ENCODE data around the gene CLRN3.
A peak's percentile ranks its signal among the peaks of the same experiment; 100 is the strongest.

The CLRN3 gene

DNA sequence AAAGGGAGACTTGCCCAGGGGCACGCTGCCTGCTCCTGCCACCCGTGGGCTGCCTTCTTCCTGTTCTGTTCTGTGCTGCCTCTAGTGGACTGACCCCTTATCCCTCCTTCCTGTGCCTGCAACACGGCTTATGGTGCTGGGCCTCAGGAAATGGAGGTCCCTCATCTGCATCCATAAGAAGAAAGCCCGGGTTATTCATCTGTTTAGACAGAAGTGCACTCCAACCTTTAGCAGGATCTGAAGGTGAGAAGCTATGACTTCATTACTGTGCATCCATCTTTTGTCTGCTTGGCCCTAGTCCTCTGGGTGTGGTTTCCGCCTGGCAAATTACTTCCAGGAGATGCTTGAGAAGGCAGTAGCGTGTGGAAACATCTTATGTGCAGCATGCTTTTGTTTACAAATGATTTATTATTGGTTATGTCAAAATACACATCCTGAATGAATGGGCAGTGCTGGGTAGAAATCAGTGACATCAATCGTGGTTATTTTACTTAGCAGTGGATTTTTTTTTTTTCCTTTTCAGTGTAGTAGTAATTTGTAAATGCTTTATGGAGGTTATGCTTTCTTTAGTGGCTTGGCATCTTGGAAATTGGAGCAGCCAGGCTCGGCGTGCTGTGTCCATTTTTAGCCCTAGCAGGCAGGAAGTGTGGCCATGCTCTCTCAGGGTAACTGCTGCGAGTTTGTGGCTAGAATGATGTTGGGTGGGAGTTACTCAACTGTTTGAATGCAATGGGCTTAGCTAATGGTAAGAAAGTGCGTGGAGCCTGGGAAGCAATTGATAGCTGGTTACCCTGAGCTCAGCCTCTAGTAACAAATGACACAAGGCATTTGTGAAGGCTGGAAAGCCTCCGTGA, 26.9 kb upstream of the CLRN3 start:
- no peak for DNase-seq

DNA sequence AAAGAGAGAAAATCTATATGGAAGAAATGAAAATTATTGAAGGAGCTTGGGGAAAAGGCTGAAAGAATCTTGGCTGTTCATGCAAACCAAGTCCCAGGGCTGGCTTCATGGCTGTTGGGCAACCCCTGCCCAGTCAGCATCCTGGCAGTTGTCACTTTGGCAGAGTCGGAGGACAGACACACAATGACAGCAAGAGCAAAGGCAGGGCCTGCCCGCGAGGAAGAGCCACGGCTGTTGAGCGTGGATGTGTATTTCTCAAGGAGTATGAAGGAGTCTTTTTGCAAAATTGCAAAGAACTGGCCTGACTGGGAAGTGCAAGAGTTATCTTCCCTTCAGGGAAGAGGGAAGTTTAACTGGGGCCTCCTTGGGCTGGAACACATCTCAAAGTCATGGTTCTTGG, 25.8 kb upstream of the CLRN3 start:
- DNase-seq = no peak

GRCh38 chr10:127916826-127917225, 24.1 kb upstream of the CLRN3 start:
- DNase-seq = no peak

DNA sequence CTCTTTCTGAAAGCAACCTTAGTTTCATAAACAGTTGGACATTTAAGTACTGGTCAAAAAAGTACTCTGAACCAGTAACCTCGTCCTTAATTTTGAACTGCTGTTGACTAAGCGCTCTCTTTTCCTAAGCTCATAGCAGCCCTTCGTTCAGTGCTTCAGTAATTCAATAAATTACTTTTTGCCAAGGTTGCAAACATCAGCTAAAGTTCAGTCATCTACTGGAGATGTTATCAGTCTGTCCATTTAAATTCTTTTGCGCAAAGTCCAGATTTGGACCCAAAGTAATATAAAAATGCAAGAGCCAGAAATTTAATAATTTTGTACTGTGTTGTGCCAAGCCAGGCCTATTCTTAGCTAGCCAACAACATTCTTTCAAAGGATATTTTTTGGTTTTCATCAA, 22.6 kb upstream of the CLRN3 start:
- no peak for DNase-seq

DNA sequence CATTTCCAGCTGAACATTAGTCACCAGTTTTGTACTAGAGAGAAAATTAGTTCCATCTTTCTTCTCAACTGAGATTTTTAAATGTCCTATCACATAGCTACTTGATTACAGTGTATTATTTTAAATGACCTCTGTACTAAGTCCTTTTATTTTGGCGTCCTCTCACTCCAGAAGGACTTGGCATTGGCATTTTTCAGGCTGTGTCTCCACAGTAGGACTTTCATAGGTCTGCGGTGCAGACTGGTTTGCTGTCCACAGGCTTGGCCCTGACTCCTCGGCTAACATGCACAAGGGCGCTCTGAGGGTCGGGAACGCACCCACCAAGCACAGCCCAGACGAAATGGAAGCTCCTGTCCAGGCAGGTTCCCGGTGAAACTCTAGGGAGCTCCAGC, 20.6 kb upstream of the CLRN3 start:
- no peak for DNase-seq

- no peak for DNase-seq
These were observed 20.0 kb upstream of the CLRN3 start for GRCh38 chr10:127912607-127913367.

GRCh38 chr10:127911867-127912257, 19.1 kb upstream of the CLRN3 start:
- no peak for DNase-seq

- DNase-seq = no peak
These were observed 18.6 kb upstream of the CLRN3 start for GRCh38 chr10:127911218-127911866.

DNA sequence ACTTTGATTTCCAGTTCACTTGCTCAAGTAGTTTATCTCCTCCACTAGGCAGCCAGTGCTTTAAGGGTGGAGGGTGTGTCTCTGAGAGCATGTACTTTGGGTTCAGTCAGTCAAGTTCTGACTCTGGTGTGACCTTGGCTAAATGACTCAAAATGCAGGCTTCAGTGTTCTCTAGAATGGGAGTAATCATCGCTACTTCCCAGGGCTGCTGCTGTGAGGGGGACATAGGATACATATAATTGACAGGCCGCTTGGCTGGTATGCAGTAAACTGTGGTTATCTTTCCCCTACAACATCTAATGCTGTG, 17.7 kb upstream of the CLRN3 start:
- DNase-seq = no peak

- DNase-seq = no peak
These were observed 17.1 kb upstream of the CLRN3 start for GRCh38 chr10:127909716-127910463.

- DNase-seq = no peak
These were observed 16.2 kb upstream of the CLRN3 start for GRCh38 chr10:127908959-127909267.

- DNase-seq = no peak
These were observed 15.6 kb upstream of the CLRN3 start for GRCh38 chr10:127908106-127908958.

GRCh38 chr10:127907411-127908105, 14.8 kb upstream of the CLRN3 start:
- DNase-seq = no peak

- DNase-seq = peak; percentile 40 to 51 (median 42)
These were observed 14.0 kb upstream of the CLRN3 start, which contains the start of gene PTPRE for GRCh38 chr10:127906548-127907377. Gene PTPRE, plus strand, starts transcription at chr10:127907103. Its CDS starts 133,779 bp downstream, at chr10:128040882.

- DNase-seq = no peak
These were observed 13.1 kb upstream of the CLRN3 start for GRCh38 chr10:127905848-127906261.

GRCh38 chr10:127905001-127905847, 12.5 kb upstream of the CLRN3 start:
- no peak for DNase-seq

DNA sequence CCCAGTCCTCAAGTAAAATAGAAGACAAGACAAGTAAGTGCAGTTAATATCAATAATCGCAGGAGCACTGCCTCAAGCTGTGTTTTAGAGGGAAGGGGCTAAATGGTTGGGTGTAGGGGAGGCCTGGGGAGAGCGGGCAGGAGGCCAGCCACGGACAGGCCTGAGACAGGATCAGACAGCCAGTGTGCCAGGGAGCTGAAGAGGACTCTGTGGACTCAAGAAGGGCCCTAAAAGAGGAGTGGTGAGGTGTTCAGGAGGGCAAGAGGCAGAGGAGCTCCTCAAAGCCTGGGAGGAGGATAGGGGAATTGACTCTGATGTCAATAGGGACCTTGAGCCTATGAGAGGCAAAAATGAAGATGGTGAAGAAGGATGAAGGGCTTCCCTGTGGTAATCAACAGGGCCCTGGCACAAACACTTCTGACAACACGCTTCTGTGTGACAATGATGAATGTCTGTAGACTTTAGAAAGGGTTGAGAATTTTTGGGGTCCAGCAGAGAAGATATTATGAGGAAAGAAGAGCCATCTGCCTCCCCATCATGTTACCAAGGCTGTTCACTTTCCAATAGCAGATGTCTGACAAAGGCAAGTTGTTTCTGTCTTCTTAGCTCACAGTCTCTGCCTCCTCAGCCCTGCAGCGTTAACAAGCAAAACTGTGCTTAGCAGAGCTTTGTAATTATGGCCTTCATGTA, 11.7 kb upstream of the CLRN3 start:
- DNase-seq = no peak

DNA sequence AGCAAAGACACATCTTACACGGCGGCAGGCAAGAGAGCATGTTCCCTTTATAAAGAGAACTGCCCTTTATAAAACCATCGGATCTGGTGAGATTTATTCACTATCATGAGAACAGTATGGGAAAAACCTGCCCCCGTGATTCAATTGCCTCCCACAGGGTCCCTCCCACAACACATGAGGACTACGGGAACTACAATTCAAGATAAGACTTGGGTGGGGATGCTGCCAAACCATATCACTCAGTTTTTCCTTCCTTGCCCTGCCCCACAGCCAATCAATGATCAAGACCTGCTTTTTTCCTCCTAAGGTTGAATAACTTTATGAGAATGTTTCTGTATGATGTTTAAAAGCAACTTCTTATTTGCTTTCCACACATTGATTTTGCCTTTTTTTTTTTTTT, 11.0 kb upstream of the CLRN3 start:
- no peak for DNase-seq

DNA sequence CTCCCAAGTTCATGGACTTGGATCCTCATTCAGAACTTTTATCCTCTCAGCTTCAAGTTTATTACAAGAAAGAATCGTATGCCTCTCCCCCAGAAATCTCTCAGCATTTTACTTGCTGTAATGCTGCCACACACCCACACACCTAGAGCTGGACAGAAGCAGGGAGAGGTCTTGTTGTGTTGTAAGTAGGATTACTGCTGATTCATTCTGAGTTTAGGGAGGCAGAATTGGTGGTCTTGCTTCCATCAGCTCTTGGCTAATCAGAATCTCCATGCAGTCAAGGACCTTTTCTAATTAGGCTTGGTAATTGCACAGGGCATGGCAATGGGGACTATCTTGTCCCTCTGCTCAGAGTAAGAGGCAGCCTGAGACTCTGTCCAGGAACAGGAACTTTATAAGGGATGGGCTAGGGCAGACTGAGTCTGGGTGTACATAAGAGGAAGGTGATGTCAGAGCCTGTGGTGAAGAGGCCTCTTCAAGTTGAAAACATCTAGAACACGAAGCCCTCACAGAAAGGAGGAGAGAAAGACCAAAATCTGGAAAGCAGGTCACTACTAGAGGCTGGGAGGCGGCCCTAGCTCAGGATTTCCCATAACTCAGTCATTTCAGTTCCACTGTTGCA, 7.1 kb upstream of the CLRN3 start:
- no peak for DNase-seq
